NCI-H524 (cell line): ENCODE results near the gene SVIL.
"Not testable (repeated sequence)": the region's sequence is repeated elsewhere in the genome, so short reads cannot be mapped to it uniquely, and the experiment has no call there.

ENCODE experiments used
- DNase-seq, 2 experiments: peaks; one replicate each; lab custom pipeline; 2025; lab: John Stamatoyannopoulos, UW

The SVIL gene

GRCh38 chr10:29515104-29515503 lies 119.7 kb downstream of the SVIL start:
- DNase-seq = not testable (repeated sequence)

- no peak for DNase-seq
Measured at GRCh38 chr10:29514306-29514705, 120.5 kb downstream of the SVIL start.

DNA sequence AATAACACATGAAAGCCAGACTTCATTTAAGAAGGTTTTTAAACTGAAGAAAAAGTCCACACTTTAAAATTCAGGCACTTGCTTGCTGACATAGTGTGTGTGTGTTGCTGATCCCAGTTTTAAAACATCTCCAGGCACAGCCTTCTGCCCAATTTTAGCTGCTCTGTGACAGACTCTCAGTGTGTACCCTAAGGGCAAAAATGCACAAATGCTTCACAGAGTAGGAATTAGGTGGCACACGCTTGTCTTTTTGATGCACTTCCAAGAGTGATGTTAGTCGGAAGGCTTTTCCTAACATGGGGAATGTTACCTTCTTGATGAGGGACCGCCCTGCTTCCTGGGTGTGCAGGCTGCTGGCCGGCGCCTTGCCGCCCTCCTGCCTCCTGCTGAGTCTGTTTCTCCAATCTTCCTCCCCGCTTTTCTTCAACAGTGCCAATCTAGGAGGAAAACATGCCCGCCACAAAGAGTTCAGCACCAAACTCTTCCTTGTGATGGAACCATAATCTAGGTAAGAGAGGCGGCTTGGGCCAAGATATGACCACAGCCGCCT lies 122.3 kb downstream of the SVIL start:
- no peak for DNase-seq

DNA sequence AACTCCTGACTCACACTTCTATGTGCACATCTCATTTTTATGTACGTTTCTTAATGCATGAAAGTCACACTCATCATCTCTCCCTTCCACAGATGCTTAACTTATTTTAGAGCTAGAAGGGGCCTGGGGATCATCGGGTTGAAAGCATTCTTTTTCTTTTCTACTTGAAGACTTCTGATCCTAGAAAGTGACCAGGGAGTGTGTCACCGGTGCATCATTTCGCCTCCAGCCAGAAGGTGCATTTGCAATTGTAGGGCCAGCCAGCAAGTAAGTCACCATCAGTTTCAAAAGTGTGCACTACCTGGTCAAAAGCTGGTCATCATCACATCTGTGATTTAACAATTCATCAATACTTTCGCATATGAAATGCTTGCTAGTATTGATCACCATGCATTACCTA lies 123.0 kb downstream of the SVIL start:
- not testable (repeated sequence) for DNase-seq

DNA sequence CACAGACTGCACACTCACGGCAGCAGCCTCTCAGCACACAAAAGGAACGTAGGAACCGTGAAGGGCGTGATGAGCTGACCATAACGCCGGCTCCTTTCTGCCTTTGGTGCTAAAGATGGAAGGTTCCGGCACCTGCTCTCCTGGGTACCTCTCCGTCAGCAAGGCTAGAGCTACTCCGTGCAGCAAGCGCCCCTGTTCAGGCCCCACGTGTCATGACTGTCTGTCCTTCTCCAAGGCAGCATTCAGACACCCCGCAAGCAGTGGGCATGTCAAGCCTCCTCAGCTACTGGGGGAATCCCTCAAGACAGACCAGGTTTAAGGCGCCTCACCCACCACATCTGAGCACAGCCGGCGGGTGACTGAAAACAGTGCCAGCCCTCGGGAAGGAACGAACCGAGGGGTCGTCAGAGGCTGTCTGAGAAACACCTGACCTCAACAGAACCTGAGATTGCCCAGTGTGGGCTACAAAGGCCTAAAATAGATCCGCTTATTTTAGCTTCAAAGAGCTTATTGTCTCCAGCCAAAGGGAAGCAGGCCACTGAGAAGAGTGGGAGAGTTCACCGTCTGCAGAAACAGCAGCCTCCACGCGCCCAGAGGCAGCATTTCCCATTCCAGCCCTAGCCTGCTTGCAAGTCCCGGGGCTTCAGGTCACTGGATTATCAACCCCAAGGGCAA lies 124.2 kb downstream of the SVIL start:
- not testable (repeated sequence) for DNase-seq

- DNase-seq = no peak
Measured at GRCh38 chr10:29508554-29509244, 126.1 kb downstream of the SVIL start.

DNA sequence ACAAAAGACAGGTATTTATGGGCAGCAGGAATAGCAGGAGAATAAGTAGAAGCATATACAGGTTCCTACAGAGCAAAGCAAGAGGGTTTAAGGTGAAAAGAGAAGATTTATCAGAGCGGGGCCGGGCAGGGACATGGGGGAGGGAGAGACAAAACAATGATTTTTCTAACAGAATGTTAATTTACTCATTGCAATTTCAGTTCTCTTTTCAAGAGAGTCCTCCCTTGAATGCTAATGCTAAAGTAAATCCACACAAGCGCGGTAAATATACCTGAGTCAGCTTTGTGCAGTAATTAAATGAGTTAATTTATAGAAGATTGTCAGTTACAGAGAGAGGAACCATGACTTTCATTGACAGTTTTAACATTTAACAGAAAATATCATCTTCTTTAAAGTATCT lies 127.0 kb downstream of the SVIL start:
- not testable (repeated sequence) for DNase-seq

DNA sequence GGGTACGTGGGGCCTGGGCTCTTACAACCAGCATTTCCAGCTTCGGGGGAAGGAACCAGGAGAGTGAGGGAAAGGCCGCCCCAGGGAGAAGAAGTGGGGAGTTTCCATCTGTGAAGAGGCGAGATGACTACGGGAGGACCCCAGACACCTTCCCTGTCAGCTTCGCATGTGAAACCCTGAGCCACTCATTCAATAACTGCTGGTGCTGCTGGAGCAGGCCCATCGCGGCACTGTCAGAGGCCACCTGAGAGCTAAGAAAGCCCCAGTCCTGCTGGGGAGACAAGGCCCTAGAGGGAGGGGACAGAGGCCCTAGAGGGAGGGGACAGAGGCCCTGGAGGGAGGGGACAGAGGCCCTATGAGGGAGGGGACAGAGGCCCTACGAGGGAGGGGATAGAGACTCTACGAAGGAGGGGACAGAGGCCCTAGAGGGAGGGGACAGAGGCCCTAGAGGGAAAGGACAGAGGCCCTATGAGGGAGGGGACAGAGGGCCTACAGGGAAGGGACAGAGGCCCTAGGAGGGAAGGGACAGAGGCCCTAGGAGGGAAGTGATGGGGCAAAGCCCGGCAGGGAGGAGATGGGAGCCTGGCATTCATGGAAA lies 128.3 kb downstream of the SVIL start:
- DNase-seq = not testable (repeated sequence)

GRCh38 chr10:29502351-29502750 lies 132.4 kb downstream of the SVIL start:
- DNase-seq = no peak

DNA sequence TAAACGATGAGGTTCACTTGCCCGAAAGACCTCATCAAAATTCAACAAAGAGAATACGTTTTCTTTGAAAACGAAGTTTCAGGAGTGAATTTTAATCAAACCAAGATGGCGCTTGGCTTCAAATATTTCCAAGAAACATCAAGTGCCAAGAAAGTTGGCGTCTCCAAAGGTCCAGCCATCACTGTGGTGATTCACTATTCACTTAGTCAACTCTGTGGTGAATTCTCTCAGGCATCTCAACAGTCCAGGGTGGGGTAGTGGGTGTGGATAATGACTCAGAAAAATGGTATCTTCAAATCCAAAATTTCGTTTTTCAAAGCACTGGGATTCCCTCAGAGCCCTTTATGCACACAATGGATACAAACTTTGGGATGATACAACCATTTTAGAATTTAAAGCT lies 133.1 kb downstream of the SVIL start:
- DNase-seq = no peak

- no peak for DNase-seq
Measured at GRCh38 chr10:29499993-29500537, 134.7 kb downstream of the SVIL start.

DNA sequence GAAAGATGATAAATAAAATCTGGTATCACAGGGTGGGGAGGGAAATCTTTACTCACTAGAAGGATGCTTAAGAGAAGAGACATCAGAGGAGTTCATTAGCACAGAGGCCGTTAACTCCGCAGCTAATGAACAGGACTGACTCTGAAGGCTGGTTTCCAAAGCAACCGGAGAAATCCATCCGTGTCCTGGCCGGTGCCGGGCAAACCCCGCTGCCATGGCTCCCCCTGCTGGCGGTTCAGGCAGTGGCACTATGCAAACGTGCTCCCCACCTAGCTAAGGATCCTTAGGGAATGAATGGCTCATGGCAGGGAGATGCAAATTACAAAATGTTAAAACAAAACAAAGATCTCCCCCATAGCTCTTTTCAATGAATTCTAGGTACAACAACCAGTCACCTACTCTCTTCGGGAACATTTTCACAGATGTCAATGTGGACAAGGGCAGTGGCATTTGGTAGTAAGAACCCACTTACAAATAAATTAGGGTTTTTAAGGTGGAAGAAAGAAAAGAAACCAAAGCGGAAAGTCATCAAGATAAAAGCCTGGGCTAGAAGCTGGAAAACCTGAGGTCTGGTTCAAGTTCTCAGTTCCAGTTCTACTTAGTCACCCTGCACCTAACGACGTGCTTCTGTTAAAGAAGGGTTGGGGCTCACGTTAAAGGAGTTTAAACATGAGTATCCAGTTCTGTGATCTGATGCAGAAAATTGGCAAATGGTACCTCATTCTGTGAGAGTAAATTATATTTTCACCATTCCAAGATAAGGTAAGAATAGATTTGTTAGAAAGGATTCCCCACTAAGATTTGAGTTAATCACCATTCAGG lies 138.2 kb downstream of the SVIL start:
- DNase-seq = peak in 1 of 2 experiments; percentile 45

- no peak for DNase-seq
Measured at GRCh38 chr10:29495366-29495765, 139.4 kb downstream of the SVIL start.

DNA sequence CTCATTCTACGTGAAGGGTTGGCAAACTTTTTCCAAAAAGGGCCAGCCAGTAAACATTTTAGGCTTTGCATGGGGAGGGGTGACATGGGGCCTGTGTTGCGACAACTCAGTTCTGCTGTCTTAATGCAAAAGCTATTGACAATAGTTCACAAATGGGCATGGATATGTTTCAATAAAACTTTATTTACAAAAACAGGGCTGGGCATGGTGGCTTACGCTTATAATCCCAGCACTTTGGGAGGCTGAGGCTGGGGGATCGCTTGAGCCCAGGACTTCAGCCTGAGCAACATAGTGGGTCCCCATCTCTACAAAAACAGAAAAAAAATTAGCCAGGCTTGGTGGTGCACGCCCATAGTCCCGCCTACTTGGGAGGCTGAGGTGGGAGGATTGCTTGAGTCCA lies 141.1 kb downstream of the SVIL start:
- DNase-seq = no peak

DNA sequence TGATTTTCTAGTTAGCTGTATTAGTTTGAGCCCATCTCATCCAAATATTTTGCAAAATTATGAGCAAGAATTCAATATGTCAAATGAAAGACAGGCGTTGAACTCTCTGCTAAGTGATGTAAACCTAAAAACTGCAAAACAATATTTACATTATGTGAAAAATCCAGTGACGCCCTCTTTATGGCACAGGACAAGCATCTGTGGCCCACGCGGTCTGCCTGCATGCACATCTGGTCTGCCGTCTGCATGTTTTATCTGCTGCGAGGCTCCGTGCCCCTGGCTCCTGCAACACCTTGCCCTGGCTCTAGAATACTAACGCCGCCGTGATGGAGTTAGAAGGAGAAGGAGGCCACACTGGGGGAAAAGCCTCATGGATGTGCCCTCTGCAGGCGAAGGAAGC lies 142.0 kb downstream of the SVIL start:
- no peak for DNase-seq

DNA sequence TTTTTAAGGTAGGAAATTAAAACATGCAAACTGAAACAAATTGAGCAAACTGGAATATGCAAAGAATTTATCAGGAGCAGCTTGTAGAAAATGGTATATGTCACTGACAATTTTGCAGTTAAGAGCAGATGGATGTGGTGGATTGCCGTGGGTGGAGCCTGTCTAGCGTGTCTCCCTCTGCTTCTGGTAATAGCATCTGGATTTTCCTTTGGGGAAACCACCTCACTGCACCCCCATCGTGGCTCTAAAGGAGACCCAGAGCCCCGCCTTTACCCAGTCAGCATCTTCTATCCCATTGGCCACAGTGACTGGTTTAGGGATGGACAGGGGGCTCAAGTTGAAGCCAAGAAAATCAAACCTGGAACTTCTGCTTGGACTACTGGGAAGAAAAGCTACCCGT lies 142.9 kb downstream of the SVIL start:
- no peak for DNase-seq

GRCh38 chr10:29490781-29491280 lies 143.9 kb downstream of the SVIL start:
- not testable (repeated sequence) for DNase-seq

DNA sequence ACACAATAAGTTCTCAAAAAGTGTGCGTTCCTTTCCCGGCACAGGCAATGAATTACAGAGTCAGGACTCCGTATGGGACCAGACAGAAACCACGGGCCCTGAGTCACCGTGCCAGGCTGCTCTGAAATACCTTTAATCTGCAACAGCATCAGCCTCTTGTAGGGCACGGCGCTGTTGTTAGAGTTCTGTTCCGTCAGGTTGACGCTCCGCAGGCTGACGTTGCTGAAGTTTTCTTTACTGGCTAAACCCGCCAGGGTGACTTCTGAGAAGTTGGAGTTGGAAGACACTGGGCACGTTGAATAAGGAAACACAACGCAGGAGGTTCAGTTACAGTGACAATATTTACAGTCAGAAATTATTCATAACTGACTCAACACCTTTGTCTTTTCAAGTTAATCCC lies 146.3 kb downstream of the SVIL start:
- DNase-seq = not testable (repeated sequence)

GRCh38 chr10:29487884-29488266 lies 146.9 kb downstream of the SVIL start:
- DNase-seq = not testable (repeated sequence)

GRCh38 chr10:29487032-29487883 lies 147.5 kb downstream of the SVIL start:
- DNase-seq = not testable (repeated sequence)

- no peak for DNase-seq
Measured at GRCh38 chr10:29486433-29486832, 148.3 kb downstream of the SVIL start.
